ENCODE data around the gene DPP8.
"Not testable (repeated sequence)": the region's sequence is repeated elsewhere in the genome, so short reads cannot be mapped to it uniquely, and the experiment has no call there.

Gene DPP8

GRCh38 chr15:65408324-65409035 lies 109.0 kb downstream of the DPP8 start:
- Mint-ChIP-seq H3K9me3 (no peaks in the 10 kb centered on the region), H3K4me1 (peaks cover 31% of the 10 kb centered on the region), H3K27me3 (peaks cover 49% of the 10 kb centered on the region), H3K36me3 (no peaks in the 10 kb centered on the region), H3K27ac (peak overlapping the region; percentile 14), H3K4me3 (no peak overlapping the region)
- no peak for ATAC-seq

GRCh38 chr15:65406424-65407000 lies 111.0 kb downstream of the DPP8 start:
- H3K27ac Mint-ChIP-seq, result no peak overlapping the region
- no peaks in the 10 kb centered on the region for H3K36me3 Mint-ChIP-seq
- H3K4me1 Mint-ChIP-seq, result peaks cover 26% of the 10 kb centered on the region
- H3K9me3 Mint-ChIP-seq, result no peaks in the 10 kb centered on the region
- H3K27me3 Mint-ChIP-seq, result peaks cover 64% of the 10 kb centered on the region
- no peak overlapping the region for H3K4me3 Mint-ChIP-seq
- no peak for ATAC-seq

- Mint-ChIP-seq H3K27ac (no peak overlapping the region), H3K36me3 (no peaks in the 10 kb centered on the region), H3K9me3 (no peaks in the 10 kb centered on the region), H3K4me1 (peaks cover 28% of the 10 kb centered on the region), H3K4me3 (no peak overlapping the region), H3K27me3 (peaks cover 70% of the 10 kb centered on the region)
- no peak for ATAC-seq
Measured at GRCh38 chr15:65405791-65406423, 111.6 kb downstream of the DPP8 start.

GRCh38 chr15:65404186-65404872 lies 113.2 kb downstream of the DPP8 start:
- Mint-ChIP-seq H3K27me3 (peaks cover 61% of the 10 kb centered on the region), H3K4me1 (peaks cover 17% of the 10 kb centered on the region)
- no peak for ATAC-seq

GRCh38 chr15:65402961-65403360 lies 114.5 kb downstream of the DPP8 start:
- Mint-ChIP-seq H3K9me3 (no peaks in the 10 kb centered on the region), H3K4me1 (peaks cover 8% of the 10 kb centered on the region), H3K36me3 (no peaks in the 10 kb centered on the region), H3K27ac (no peak overlapping the region), H3K27me3 (peaks cover 66% of the 10 kb centered on the region), H3K4me3 (no peak overlapping the region)
- no peak for ATAC-seq

More at GRCh38 chr15:65404186-65404872, 113.2 kb downstream of the DPP8 start:
- Mint-ChIP-seq H3K36me3 (no peaks in the 10 kb centered on the region), H3K4me3 (no peak overlapping the region), H3K9me3 (no peaks in the 10 kb centered on the region), H3K27ac (no peak overlapping the region)

GRCh38 chr15:65401611-65402240 lies 115.8 kb downstream of the DPP8 start:
- no peaks in the 10 kb centered on the region for H3K9me3 Mint-ChIP-seq
- ATAC-seq, result no peak
- no peaks in the 10 kb centered on the region for H3K36me3 Mint-ChIP-seq
- no peak overlapping the region for H3K27ac Mint-ChIP-seq
- H3K4me3 Mint-ChIP-seq, result no peak overlapping the region
- H3K4me1 Mint-ChIP-seq, result peaks cover 11% of the 10 kb centered on the region
- peaks cover 75% of the 10 kb centered on the region for H3K27me3 Mint-ChIP-seq

- Mint-ChIP-seq H3K36me3 (no peaks in the 10 kb centered on the region), H3K9me3 (no peaks in the 10 kb centered on the region), H3K4me3 (no peak overlapping the region), H3K4me1 (peaks cover 19% of the 10 kb centered on the region), H3K27me3 (peaks cover 75% of the 10 kb centered on the region), H3K27ac (no peak overlapping the region)
- peak; percentile 78 for ATAC-seq
Measured at GRCh38 chr15:65400760-65401610, 116.5 kb downstream of the DPP8 start.

GRCh38 chr15:65399997-65400396 lies 117.5 kb downstream of the DPP8 start:
- no peak for ATAC-seq
- peaks cover 20% of the 10 kb centered on the region for H3K4me1 Mint-ChIP-seq
- no peaks in the 10 kb centered on the region for H3K36me3 Mint-ChIP-seq
- peaks cover 78% of the 10 kb centered on the region for H3K27me3 Mint-ChIP-seq
- H3K9me3 Mint-ChIP-seq, result no peaks in the 10 kb centered on the region
- no peak overlapping the region for H3K27ac Mint-ChIP-seq
- H3K4me3 Mint-ChIP-seq, result no peak overlapping the region

GRCh38 chr15:65399001-65399706 lies 118.3 kb downstream of the DPP8 start:
- no peak overlapping the region for H3K27ac Mint-ChIP-seq
- H3K9me3 Mint-ChIP-seq, result no peaks in the 10 kb centered on the region
- peaks cover 81% of the 10 kb centered on the region for H3K27me3 Mint-ChIP-seq
- ATAC-seq, result no peak
- H3K36me3 Mint-ChIP-seq, result no peaks in the 10 kb centered on the region
- peaks cover 20% of the 10 kb centered on the region for H3K4me1 Mint-ChIP-seq
- H3K4me3 Mint-ChIP-seq, result no peak overlapping the region

- peaks cover 20% of the 10 kb centered on the region for H3K4me1 Mint-ChIP-seq
- not testable (repeated sequence) for H3K36me3 Mint-ChIP-seq, H3K9me3 Mint-ChIP-seq, H3K27ac Mint-ChIP-seq, ATAC-seq, H3K4me3 Mint-ChIP-seq
- H3K27me3 Mint-ChIP-seq, result peaks cover 81% of the 10 kb centered on the region
Measured at GRCh38 chr15:65398486-65398885, 119.0 kb downstream of the DPP8 start.

- H3K4me3 Mint-ChIP-seq, result no peak overlapping the region
- no peak for ATAC-seq
- no peaks in the 10 kb centered on the region for H3K9me3 Mint-ChIP-seq
- H3K27ac Mint-ChIP-seq, result no peak overlapping the region
- no peaks in the 10 kb centered on the region for H3K36me3 Mint-ChIP-seq
- peaks cover 20% of the 10 kb centered on the region for H3K4me1 Mint-ChIP-seq
- peaks cover 86% of the 10 kb centered on the region for H3K27me3 Mint-ChIP-seq
Measured at GRCh38 chr15:65396965-65397317, 120.5 kb downstream of the DPP8 start.

GRCh38 chr15:65396283-65396964 lies 121.1 kb downstream of the DPP8 start:
- H3K27ac Mint-ChIP-seq, result no peak overlapping the region
- H3K4me1 Mint-ChIP-seq, result peaks cover 20% of the 10 kb centered on the region
- H3K27me3 Mint-ChIP-seq, result peaks cover 85% of the 10 kb centered on the region
- H3K9me3 Mint-ChIP-seq, result no peaks in the 10 kb centered on the region
- no peaks in the 10 kb centered on the region for H3K36me3 Mint-ChIP-seq
- peak overlapping the region; percentile 27 for H3K4me3 Mint-ChIP-seq
- no peak for ATAC-seq

- no peaks in the 10 kb centered on the region for H3K9me3 Mint-ChIP-seq
- ATAC-seq, result no peak
- no peak overlapping the region for H3K27ac Mint-ChIP-seq
- H3K4me3 Mint-ChIP-seq, result no peak overlapping the region
- H3K27me3 Mint-ChIP-seq, result peaks cover 77% of the 10 kb centered on the region
- peaks cover 13% of the 10 kb centered on the region for H3K4me1 Mint-ChIP-seq
- no peaks in the 10 kb centered on the region for H3K36me3 Mint-ChIP-seq
Measured at GRCh38 chr15:65395567-65396202, 121.8 kb downstream of the DPP8 start.
